Measurements from ENCODE around the gene FRAT2.

FRAT2 gene, protein sequence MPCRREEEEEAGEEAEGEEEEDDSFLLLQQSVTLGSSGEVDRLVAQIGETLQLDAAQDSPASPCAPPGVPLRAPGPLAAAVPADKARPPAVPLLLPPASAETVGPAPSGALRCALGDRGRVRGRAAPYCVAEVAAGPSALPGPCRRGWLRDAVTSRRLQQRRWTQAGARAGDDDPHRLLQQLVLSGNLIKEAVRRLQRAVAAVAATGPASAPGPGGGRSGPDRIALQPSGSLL

DNA sequence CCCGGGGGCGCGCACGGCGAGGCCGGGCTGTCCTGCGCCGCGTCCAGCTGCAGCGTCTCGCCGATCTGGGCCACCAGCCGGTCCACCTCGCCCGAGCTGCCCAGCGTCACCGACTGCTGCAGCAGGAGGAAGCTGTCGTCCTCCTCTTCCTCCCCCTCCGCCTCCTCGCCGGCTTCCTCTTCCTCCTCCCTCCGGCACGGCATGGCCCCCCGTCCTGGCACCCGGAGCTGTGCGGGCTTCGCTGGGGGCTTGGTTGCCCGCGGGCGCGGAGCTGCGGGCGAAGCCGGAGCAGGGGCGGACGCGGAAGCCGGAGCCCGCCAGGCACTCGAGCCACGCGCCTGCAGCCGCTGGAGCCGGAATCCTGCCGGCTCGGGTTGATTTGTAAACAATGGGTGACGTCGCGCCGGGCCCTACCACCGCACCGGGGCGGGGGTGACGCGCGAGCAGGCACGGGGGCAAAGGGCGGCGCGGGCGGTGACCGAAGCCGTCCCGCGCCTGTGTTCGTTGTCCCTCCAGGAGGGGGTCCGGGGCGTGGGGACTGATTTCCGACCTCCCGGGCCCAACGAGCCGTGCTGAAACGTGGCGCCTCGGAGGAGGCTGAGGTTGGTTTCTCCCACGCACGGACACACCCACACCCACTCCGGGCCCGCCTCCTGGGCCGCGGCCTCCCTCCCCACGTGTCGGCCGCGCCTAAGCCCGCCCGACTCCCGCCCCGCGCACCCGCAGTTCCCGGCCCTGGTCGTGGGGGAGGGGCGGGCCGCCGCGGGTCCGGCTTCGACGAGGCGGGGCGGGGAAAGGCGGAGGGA is at the start of gene FRAT2:
TSS of gene FRAT2 (minus strand) at position 360 of the 806 bp plus-strand sequence. CDS start at position 203, 157 bp downstream.
- peak; percentile 27 to 72 for DNase-seq

DNA sequence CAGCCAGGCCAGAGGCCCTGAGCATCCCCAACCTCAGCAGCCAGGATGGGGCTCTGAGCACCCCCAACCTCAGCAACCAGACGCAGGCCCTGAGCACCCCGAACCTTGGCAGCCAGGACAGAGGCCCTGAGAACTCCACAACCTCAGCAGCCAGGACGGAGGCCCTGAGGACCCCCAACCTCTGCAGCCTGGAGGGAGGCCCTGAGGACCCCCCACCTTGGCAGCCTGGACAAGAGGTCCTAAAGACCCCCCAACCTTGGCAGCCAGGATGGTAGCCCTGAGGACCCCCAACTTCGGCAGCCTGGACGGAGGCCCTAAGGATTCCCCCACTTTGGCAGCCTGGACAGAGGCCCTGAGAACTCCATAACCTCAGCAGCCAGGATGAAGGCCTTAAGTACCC is 49.6 kb upstream of the FRAT2 start:
- no peak for DNase-seq

DNA sequence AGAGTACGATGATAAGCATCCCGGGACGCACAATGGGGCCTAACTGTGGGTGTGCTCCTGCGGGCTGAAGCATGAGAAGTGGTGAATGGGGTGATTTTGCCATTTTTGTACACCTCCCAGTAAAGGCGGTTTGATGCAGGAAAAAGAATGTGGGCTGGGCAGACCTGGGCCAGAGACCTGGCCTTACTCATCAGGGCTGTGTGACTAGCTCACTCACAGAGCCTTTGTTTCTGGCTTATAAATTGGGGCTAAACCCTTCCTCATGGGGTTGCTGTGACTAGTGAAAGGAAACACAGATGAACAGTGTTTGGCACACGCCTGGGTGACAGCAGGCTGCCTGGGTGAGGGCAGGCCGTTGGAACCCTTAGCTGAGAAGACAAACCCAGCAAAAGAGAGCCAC is 48.6 kb upstream of the FRAT2 start:
- DNase-seq = no peak

DNA sequence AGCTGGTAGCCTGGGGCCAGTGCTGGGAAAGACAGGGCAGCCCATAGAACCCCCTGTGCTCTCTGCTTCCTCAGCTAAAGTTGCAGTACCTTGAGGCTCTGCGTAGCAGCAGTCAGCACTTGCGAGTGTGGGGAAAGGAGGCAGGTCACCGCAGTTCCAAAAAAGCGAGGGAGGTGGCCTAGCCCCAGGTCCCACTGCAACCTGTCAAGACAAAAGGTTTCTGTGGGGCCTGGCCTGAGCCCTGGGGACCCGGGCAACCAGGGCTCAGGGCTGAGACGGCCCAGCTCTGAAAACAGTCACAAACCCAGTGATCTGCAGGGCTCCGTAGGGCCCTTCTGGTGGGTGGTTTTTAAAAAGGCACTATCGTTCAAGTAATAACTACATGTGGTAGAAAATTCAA is 47.1 kb upstream of the FRAT2 start:
- DNase-seq = no peak

DNA sequence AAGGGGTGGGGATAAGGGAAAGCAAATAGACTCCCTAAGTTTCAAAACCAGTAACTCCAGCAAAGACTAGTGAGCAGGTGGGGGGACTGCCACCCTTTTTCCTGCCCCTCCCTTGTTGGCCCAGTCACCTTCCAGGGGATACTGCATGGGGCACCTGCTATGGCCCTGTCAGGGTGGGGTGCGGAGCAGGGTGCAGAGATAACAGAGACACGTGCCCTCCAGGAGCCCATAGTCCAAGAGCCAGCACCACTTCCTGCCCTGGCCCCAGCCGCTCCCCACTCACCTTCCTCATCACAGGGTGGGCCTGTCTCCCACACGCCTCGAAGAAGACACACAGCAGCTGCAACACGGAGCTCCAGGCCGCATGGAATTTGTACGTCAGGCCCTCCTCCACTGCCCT is 46.0 kb upstream of the FRAT2 start:
- no peak for DNase-seq

DNA sequence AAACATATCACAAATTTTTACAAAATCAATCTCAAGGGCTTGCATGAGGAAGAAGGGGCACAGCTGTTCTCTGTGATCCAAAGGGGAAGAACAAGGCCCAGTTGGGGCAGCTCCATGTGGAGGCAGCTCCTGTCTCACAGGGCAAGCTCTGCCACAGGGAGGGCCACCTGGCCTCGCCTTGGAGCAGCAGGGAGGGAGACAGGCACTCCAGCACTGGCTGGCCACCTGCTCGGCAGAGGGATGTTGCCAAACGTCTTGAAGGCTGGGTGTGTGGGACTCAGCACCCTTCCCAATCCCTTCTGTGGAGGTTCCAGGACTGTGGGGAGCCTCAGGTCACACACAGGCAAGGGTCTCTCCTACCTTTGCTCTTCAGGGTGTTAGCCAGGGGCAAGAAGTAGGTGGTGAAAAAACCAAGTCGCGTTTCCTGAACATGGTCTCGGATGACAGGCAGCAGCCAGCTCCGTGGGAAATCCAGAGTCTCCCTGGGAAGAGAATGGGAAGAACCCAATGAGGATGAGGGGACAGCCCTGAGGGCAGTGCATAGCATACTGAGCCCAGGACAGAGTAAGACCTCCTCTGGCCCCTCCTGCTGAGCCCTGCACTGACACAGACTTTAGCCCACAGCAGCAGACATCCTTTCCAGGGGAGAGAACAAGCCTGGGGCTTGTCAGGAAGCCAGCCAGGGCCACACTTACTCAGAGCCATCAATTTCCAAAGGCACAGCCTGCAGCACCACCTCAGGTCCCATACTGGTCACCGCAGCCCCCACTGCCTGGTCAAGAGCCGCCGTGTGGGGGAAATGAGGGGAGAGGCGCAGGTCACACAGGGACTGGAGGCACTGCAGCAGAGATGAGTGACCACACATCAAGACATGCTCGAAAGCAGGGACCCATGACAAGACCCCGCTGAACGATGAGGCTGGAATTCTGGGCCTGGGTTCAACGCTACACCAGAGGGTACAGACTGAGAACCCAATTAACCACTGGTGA is 44.7 kb upstream of the FRAT2 start:
- no peak for DNase-seq

DNA sequence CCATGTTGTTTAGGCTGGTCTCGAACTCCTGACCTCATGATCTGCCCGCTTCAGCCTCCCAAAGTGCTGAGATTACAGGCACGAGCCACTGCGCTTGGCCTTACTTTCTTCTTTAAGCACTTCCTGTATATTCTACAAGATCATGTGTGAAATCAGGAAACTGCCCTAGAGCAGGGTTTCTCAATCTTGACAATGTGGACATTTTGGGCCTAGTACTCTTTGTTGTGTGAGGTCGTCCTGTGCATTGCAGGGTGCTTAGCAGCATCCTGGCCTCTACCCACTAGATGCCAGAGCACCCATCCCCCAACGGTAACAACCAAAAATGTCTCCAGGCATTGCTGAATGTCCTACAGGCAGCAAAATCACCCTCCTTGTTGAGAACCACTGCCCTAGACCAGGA is 41.9 kb upstream of the FRAT2 start:
- no peak for DNase-seq

DNA sequence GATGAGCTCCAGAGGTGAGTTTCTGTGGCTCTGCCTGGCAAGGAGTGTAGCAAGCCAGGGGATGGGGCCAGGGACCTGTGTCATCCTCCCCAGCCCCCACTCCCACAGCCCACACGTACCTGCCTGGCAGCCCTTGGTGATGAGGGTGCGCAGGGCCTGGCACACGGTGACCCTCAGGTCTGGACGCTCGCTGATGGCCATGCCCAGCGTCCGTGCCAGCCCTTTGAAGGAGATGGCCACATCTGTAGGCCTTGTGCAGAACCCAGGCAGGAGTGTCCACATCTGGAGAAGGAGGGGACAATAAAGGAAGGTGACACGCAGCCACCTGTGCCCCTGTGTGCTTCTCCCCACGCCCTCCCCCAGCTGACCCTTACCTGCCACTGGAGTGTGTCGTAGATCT is 38.9 kb upstream of the FRAT2 start:
- no peak for DNase-seq

DNA sequence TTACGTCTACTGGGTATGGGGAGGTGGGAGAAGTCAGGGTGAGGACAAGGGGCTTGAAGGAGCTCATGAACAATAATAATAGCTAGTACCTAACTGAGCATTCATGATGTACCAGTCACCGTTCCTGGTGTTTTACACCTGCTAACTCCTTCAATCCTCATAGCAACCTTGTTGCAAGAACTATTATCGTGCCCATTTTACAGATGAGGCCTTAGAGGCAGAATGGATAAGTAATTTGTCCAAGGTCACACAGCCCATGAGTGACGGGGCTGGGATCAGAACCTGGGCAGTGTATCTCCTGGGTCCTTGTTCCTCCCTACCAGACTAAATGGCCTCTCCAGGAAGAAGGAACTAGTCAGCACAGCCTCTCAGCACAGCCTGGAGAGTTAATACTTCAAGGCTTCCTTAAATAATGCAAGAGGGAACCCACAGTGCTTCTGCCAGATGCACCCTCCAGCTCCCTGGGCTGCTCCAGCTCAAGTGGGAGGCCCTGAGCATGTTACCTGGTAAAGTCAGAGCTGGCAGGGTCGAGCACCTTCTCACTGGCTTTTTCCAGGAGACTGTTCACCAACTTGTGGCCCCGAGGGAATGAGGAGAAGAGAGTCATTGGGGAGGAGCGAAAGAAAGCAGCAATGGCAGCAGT is 37.8 kb upstream of the FRAT2 start:
- no peak for DNase-seq

DNA sequence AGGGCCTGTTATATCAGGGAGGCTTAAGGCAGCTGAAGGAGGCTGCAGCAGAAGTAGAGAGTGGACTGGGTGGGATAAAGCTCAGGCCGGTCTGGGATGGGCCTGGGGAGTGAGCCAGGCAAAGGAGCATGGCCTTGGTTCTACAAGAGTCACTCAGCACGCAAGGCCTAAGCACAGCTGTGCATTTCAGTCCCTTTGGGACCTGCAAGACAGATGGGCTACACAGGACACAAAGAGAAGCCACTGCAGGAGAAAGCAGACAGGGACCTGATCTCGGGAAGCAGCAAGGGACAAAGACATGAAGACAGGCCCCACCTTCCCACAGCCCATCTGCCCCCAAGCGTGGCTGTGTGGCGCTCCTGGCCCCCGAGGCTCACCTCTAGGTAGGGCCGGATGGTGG is 37.2 kb upstream of the FRAT2 start:
- no peak for DNase-seq

DNA sequence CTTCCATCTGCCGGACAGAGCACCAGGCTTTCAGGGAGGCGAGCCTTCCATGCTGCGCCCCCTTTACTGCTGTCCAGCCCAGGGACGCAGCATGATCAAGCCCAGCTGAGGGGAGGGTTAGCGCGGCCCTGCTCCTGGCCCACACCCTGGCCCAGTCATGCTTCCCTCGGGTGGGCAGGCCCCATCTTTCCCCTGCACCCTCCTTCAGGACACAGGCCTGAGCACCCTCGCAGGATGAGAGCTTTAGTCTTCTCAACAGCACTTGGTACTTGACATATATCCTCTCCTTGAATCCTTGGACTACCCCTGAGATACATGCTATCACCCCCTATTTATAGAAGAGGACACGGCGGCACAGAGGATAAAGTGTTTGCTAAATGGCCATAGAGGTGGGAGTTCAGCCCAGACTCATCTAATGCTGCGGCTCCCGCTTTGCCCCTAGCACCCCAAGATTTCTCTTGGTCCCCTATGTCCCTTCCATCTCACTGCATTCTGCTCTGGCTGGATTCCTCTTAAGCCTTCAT is 32.7 kb upstream of the FRAT2 start:
- DNase-seq = no peak

DNA sequence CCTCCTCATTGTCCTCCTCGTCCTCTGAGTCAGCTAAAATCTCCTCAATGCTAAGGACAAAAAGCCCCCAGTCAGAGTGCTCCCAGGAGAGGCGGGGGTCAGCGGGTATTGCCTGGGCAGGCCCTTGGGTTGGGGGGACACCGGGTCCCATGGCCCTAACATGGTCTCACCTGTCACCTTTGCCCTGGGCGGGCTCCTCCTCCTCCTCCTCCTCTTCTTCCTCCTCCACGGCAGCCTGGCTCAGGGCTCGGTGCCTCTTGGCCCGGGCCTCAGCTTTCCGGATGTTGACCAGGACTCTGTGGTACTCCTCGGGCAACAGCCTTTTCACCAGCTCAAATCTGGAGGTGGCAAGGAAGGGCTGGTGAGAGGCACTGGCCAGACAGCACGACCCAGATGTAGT is 32.0 kb upstream of the FRAT2 start:
- no peak for DNase-seq

DNA sequence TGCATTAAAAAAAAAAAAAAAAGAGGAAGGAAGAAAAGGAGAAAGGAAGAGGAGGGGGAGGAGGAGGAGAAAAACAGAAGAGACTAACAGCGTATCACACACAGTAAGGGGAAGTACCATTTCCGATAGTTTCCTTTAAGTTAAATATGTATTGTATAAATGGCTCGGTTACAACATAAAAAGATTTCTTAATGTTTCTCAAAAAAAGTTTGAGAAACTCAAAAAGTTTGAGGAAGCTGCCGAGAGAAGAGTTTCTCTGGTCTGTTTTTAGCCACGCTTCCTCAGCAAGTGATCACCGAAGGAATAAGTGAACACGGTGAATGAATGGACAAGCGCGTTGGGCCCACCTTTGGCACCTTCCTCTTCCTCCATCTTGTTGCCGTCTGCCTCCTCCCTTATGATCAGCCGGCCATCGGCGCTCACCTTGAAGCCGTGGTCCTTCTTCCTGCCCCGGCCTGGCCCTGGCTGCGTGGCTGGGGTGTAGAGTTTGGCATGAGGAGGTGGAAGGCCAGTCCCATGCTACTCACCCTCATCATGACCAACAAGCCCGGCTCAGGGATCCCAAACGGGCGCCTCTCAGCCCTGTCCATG is 31.3 kb upstream of the FRAT2 start:
- no peak for DNase-seq

DNA sequence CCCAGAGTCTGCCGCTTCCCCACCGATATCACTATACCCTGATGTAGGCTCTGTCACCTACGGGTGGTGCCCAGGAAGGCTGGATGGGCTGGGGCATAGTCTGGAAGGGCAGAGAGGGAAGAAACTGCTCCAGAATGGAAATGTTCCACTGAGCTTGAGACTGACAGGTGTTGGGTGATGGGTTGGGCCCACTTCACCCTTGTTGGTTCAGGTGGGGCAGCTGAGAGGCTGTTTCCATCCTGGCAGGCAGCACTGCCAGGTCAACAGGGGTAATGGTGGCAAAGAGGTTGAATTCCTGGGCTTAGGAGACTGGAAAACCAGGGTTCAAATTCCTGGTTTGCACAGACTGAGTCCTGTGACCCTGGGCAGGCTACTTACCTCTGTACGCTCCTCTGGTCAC is 28.5 kb upstream of the FRAT2 start:
- no peak for DNase-seq

DNA sequence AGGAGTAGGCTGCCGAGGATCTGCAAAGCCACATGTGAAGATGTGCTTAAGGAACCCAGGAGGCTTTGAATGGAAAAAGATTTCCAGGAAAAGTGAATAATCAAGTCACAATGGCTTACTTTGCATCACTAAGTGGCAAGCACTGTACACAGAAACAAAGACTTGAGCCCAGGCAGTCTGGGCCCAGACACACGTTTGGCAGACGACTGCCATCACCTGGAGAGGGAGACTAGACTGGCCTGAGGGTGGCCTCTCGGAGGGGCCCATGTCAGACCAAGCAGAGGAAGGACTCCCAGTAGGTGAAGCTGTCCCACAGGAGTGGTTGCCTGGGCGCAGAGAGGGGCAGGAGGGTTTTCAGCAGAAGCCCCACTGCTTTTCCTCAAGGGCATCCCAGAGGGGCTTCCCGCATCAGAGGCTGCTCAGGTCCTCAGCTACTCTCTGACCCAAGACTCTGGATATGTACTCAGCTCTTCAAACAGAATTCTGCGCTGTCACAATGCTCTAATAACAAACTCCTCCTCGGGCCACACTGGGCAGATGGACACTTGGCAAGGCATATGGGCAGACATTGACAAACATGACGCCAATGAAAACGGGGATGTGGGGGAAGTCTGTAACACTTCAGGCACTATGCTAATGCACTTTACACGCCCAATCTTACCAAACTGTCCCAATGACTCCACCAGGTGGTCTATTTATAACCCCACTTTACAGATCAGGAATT is 27.9 kb upstream of the FRAT2 start:
- no peak for DNase-seq

DNA sequence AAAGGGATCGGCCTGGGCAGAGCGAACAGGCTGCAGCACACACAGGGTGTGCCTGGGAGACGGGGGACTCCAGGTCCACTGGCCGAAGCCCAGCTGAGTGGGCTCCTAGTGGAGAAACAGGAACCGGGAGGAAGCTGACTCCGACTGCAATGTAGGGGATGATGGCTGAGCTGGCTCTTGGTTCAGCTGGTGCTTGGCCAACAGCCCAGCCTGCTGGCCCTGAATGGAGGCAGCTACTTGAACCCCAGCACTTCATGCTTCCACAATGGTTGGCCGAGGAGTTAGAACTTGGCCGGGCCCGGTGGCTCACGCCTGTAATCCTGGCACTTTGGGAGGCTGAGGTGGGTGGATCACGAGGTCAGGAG is 27.0 kb upstream of the FRAT2 start:
- DNase-seq = no peak

DNA sequence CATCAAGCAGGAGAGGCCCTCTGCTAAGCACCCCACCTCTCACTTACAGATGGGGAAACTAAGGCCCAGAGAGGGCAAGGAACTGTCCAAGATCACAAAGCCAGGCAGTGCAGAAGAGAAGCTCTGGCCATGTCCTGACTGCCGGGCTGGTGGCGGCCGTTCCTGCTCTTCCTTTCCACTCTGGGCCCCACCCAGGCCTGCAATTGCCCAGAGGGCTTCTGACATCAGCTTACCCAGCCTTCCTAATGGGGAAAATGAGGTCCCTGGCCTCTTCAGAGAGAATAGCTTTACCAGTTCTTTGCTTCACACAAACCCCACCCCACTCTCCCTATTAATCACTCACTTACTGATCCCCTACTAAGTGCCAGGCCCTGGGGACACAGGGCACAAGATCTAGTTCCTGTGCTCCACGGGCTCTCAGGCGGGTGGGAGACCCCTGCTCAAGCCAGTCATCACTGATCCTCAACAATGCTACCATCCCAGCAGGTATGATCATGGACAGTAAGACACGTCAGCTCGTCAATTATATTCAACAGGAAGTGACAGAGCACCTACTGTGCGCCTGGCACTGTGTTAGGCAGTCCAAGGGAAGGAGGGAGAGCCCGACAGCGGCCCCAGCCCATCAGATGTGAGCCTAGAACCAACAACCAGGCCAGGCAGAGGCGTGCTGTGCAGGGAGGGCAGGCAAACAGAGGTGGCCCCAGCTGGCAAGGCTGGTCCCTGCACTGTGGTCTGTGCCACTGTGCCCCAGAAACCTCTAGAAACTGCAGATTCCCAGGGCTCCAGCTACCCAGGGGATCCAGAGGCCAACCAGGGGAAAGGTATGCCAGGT is 26.4 kb upstream of the FRAT2 start:
- no peak for DNase-seq

DNA sequence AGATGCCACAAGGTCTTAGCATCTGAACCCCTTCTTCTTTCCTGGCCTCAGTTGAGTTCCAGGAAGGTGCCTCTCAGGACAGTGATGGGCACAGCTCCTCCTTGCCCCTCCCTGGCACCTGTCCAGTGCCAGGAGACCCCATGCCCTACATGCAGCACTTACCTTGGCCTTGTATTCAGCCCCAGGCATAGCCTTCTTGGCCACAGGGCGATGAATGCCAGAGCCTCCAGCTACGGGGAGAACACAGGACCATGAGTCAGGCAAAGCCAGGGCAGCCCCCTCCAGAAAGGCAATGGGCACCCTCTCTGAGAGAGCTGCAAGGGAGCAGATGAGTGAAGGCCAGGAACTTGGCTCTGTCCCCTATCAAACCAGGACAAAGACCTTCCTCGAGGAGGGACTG is 24.3 kb upstream of the FRAT2 start:
- DNase-seq = no peak

DNA sequence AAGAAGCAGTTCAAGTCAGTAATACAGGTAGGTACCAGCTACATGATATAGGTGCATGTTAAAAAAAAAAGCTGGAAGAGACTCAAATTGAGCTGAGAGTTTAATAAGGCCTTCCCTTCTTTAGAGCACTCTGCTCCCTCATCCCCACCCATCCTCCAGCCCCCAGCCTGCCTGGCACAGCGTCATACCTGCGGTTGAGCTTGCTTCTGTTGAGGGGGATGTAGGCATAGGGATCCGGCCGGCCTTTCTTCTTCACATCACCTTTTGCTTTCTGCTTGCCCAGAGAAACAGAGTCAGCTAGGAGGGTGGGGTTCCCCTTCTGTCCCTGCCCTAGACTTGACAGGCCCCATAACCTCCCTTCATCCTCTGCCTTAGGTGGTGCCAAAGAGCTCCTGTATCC is 23.8 kb upstream of the FRAT2 start:
- no peak for DNase-seq

DNA sequence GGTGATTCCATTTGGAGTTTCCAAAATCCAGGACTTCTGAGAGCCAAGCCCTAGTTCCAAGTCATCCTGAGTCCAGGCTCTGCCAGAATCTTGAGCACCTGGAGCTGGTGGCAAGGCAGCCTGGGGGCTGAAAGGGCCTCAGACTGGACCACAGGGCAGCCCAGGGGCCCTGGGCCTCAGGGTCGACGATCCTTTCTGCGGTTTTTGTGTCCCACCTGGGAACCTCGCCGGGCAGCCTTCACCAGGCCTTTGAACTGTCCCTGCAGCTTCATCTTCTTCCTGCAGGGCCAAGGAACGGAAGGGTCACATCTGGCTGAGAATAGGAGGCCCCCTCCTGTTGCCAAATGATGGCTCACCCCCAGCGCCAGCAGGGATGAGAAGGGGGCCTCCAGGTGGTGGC is 22.4 kb upstream of the FRAT2 start:
- no peak for DNase-seq
